Fibroblast of skin of left quadriceps (primary cell): ENCODE measurements around the gene STARD7.
"Not testable (repeated sequence)": the region's sequence is repeated elsewhere in the genome, so short reads cannot be mapped to it uniquely, and the experiment has no call there.

Experiments used
- DNase-seq, 2 experiments: peaks; one replicate each; pipeline ENCODE4 v3.0.0-alpha.2; 2013; ENCODE audit warnings: low read depth in 2 of 2

Gene STARD7

DNA sequence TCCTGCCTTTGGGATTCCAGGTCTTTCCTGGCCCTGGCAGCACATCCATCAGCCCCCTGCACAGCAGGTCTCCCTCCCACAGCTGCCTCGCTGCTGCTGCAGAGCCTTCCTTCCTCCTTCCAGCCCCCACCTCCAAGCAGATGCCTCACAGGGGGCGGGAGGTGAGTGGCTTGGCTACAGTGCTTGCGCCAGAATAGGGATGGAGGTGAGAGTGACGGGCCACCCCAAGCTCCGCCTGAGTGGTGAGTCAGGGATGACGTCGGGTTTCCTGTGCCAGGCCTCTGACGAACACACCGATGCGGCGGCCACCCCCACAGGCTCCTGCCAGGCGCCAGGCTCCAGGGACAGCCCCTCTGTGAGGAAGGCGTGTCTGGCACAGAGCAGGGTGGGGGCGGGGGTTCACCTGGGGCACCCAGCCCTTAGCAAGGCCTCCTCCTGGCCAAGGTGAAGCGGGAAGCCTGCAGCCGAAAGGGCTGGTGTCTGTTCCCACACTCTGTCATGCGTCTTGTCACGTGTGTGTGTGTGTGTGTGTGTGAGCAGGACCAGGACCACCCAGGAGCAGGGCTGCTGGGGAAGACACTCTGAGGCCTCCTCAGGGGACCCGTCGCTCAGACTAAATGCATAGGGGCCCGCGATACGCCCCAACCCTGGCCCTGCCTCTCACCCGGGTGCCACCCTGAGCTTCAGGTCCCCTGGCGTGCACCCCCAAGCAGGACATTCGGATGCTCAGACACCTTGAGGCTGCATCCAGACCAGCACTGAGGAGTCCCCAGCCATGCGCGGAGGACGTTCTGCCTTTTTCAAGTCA is 60.0 kb downstream of the STARD7 start:
- peak; percentile 57 to 60 for DNase-seq

DNA sequence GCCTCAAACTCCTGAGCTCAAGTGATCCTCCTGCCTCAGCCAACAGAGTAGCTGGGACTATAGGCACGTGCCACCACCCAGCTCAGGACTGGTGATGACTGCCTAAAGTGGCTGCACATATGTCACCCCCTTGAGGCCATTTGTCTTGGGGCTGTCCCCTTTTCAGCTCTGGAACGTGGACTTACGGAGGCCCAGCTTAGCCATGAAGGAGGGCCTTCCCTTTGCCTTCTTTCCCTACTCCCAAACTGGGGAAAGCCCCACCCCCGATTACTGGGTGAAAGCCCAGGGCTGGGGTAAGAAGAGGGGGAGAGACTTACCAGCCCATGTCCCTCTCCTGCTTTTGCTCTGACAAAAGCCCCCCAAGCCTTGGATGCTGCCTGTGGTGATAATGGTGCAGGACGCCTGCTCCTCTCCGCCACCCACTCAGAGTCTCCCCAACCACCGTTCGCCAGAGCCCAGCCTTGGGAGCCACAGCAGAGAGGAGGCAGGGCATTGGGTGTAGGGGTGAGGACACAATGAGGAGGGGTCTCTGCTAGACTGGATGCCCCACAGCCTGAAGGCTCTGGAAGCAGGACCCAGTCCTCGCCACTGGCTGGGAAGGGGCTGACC is 60.9 kb downstream of the STARD7 start:
- no peak for DNase-seq

DNA sequence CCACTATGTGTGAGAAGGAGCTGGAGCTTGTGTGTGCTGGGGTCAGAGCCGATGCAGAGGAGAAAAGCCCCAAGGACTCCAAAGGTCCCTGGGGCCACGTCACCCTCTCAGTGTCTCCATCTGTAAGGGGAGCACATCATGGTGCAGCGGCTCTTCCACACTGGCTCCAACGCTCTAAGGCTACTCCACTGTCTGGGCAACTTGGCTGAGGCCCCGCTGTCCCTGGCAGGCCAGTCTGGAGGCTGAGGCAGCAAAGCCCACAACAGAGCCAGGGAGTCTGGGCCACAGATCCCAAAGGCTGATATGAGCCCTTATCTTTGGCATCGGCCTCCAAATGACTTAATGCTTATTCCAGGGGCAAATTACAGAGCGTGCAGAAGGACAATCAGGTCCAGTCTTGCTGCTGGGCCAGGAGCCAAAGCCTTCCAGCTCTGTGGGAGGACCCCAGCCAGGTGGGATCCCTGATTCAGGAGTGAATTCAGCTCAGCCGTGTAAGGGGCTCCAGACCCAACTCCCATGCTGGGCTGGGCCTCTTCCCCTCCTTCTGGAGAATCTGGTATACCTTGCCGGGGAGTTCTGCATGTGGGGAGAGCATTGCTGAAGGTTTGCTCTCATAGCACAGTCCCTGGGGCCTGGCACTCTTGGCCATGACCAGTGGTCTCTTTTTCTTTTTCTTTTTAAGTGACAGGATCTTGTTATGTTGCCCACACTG is 61.6 kb downstream of the STARD7 start:
- no peak for DNase-seq

DNA sequence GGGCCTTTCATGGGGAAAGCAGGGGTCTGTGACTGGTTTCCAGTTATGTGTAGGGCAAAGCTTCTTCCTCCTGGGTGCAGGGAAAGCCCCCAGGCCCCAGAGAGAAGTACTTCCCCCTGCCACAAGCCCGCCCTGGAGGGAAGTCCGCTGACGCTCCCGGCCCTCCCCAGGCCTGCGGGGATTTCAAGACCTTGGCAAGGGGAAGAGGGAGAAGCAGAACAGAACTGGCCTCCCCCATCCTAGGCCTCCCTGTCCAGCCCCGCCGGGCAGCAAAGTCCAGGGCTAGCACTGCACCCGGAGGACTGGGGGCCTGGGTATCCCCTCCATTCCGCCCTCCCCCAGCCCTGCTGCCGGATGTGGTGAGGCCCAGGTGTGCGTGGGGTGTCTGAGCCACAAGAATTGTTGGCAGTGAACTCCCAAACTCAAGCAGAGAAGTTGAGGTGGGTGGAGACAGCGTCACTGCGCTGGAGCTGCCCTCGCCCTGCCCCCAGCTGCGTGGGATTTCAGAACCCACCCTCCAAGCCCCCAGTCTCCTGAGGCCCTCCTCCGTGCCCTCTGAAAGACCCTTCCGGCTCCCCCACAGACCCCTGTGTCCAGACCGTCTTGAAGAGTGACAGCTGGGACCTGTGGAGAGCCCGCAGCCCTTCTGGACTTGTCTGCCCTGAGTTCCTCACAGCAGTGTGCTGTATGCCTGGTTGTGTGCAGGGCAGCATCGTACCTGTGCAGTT is 62.3 kb downstream of the STARD7 start:
- DNase-seq: no peak

DNA sequence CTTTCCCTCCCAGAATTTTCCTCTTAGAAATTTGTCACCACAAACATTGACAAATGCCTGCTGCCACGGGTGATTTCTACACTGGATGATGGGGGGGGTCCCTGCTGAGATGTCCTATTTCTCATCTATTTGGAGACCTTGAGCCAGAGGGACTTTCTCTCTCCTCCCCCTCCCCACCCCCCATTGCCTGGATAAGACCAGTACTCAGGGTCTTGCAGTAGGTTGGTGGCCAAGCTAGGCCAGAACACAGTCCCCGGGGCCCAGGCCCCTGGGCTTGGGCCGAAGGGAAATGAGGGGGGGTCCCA is 62.8 kb downstream of the STARD7 start:
- no peak for DNase-seq

DNA sequence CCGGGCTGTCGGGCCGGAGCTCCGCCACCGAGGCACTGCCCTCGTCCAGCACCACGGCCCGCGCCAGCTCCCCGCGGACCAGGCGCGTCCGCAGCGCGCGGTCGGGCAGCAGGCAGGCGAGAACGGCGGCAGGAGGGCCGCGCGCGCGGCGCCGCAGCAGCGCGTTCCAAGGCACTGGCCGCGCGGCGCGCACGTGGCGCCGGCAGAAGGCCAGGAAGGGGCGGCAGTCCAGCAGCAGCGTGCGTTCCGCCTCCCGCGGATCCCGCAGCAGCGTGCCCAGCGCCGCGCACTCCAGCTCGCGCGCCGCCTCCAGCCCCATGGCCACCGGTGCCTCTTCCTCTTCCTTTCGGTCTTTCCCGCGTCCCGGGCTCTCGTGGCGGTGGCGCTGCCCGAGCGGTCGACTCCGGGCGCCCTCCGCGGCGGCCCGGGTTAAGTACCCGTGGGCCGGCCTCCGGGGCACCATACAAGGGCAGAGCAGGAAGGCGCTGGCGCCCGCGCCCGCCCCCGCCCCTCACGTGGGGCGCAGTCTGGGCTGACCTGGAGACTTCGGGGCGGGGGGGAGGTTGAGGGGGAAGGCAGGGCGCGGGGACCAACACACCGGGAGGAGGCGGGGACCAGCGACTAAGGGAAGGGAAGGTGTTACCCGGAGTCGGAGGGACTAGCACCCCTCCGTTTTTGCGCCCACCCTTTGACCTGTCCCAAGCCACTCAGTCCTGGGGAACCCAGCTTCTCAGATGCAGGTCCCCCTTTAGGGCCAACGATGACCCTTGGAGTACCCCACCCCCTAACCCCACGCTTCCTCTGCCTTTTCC is 63.4 kb downstream of the STARD7 start, which contains the start of gene DUSP2:
DUSP2 (minus strand) TSS at position 405 of the 812 bp plus-strand sequence; CDS start at position 319, 86 bp downstream.
- peak in 1 of 2 experiments; percentile 19 for DNase-seq

DNA sequence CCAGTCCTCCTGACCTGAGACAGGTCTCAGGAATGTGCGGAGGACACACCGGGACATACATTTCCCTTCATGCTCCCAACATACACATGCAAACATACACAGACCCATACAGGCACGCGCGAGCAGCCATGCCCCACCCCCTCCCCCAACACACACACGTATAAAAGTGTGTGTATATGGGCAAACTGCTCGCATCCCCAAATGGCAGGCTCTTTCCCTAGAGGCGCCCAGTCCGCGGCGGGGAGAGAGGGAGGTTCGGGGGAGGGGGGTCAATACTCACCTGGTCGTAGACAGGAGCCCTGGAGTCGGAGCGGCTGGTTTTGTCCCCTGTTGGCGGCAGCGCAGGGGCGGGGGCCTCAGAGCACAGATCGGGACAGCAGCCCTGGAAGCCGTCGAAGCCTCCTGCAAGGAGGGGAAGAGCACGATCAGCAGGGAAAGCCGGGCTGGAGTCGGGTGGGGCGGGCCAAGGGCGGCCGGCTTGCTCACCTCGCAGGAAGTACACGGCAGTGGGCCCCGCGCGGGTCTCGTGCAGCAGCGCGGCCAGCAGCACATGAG is 64.1 kb downstream of the STARD7 start:
- DNase-seq: no peak

DNA sequence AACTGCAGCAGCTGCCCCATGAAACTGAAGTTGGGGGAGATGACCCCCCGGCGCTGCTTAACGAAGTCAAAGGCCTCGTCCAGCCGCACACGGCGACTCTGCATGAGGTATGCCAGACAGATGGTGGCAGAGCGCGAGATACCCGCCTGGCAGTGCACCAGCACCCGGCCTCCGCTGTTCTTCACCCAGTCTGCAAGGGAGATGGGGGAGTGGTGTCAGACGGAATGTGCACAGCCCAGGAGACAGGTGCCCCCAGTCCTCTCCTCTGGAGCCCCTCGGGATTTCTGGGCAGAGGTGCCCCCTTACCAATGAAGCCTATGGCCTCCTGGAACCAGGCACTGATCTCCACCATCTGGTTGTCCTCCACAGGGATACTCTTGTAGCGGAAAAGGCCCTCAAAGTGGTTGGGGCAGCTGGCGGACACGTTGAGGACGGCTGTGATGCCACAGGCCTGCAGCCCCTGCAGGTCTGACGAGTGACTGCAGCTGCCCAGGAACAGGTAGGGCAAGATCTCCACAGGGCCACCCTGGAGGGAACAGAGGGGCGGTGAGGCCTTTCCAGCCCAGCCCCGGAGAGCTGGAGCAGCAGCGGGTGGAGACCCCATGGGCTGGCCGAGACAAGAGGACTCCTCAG is 64.7 kb downstream of the STARD7 start:
- DNase-seq: no peak

DNA sequence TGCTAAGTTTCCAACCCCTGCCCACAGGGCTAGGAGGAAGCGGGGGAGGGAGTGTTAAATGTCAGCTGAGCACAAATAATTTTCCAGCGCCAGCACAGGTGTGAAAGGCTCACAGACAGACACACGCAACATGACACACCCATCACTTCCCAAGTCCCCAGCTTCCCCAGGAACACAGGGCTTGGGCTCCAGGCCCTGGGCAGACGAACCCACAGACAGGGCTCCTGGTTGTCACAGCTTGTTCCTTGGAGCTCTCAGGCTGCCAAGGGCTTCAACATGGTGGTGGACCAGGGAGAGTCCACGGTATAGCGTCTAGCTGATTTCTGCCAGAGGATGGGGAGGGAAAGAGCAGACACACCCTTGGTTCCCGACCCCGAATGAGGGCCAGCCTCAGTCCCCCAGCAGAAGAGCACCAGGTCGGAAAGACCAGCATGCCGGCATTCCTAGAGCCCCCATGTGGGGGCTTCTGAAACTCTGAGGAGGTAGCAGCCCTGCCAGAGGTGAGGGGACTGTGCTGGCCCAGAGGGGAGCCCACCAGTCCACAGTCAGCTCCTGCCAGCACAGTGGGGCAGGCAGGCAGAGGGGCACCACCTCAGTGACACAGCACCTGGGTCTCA is 65.3 kb downstream of the STARD7 start:
- no peak for DNase-seq

DNA sequence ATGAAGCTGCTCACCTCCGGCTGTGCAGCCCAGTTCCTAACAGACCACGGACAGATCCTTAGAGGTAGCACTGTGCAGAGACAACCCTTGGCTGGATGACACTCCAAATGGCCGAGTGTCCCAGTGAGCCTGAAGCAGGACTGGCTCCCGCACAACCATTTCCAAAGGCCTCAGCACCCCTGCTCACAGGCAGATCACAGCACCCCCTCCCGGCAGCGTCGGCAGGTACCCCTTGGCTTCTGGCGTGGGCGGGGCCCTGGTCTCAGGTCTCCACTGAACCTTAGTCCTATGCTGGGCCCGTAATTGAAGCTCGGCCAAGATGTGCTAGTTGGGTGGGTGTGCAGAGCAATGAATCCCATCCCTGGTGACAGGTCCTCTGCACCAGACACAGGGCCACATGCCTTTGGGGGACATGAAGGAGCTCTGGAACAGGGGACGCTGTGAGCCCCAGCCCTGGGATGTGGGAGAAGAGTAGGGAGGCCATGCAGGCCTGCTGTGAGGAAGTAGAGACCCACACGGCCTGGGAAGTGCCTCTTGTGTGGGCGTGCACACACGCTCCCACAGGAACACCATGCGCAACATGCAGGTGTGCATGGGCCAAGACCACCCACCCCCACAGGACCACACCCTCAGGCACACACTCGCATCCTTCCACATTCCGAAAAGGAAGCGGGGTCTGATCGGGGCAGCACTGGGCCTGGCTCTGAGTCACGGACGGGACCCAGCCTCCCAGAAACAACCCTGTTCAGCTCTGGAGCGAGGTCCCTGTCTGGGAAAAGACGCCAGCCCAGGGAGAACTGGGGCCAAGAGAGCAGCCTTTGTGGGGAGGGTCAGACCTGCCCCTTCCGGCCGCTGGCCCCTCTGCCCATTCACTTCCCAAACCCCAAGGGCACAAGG is 66.2 kb downstream of the STARD7 start:
- no peak for DNase-seq

DNA sequence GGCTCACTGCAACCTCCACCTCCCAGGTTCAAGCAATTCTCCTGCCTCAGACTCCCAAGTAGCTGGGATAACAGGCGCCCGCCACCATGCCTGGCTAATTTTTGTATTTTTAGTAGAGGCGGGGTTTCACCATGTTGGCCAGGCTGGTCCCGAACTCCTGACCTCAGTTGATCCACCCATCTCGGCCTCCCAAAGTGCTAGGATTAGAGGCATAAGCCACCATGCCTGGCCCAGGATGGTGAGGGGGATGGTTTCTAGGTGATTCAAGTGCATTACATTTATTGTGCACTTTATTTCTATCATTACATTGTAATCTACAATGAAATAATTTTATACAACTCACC is 67.0 kb downstream of the STARD7 start:
- not testable (repeated sequence) for DNase-seq

DNA sequence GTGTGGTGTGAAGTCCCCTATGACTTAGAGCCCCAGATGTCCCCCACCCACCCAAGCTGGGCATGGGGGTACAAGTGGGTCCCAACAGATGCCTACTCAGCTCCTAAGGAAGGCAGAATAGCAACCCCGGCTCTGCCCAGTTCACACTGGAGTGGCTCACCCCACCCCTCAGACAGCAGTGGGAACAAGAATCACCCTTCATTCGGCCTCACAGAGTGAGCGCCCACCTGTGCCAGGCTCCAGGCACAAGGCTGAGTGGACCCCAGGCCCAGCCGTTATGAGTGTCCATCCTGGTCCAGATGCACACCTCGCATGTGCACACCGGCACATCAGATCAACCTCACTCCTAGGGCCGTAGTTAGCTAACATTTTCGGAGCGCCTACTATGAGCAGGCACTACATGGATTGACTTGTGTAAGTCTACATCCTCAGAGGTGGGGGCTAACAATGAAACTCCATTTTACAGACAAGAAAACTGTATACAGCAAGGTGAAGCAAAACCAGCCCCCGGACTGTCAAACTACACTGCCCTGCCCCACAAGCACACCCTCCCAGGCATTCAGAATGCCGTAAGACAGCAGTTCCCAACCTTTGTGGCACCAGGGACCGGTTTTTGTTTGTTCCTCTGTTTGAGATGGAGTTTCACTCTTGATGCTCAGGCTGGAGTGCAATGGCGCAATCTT is 67.5 kb downstream of the STARD7 start:
- DNase-seq: no peak

DNA sequence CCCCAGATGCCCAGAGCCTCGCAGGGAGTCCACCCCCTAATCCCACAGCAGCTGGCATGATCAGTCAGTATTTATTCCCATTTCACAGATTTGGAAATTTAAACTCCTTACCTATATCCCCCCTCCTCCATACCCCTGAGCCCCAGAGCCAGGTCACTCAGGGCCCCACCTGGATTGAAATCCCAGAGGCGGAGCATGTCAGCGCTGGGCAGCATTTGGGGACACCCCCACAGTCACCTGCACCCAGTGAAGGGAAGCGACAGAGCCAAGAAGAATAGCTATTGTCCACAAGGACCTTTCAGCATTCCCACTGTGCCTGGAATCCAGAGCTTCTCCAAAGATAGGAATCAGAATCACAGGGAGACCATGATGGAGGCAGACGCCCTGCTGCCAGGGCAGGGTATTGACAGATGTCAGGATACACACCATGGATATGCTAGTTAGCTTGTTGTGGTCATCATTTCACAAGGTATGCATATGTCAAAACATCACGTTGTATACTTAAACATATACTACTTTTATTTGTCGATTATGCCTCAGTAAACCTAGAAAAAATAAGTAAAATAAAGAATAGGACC is 69.4 kb downstream of the STARD7 start:
- no peak for DNase-seq

DNA sequence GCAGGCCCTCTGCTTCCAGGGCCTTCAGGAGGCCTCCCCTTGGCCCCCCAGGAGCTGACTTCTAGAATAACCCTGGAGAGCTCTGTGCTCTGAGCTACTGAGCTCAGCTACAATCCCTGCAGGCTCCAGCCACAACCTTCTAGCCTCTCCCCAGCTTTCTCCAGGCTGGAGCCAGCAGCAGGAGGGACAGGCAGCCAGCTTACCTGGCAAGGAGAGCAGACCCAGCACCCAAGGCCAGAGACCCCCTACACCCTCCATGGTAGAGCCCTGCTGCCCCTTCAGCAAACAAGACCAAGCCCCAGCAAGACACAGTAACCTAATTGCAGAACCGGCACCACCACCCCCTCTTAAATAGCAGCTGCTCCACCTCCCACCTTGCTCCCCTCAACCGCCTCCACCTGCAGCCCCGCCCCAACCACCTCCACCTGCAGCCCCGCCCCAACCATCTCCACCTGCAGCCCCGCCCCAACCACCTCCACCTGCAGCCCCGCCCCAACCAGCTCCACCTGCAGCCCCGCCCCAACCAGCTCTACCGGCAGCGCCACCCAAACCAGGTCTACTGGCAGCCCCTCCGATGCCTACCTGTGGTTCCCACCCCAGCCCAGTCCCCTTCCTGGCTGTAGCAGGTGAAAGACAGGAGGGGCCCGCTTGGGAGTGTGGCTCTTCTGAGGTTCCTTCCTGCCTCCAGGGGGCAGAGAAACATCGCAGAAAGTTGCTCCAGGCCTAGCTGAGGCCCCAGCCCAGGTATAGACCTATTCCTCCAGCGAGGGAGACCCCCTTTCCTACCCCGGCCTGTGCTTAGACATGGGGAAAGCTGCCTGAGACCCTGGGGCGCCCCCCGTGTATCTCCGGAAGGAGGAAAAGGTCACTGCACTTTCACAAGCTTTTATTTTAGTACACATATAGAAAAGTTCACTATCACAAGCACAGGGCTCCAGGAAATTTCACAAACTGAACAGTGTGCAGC is 70.2 kb downstream of the STARD7 start, which contains the start of gene ASTL:
ASTL (minus strand) TSS at position 324 of the 967 bp plus-strand sequence; CDS start at position 258, 66 bp downstream.
- DNase-seq: no peak

DNA sequence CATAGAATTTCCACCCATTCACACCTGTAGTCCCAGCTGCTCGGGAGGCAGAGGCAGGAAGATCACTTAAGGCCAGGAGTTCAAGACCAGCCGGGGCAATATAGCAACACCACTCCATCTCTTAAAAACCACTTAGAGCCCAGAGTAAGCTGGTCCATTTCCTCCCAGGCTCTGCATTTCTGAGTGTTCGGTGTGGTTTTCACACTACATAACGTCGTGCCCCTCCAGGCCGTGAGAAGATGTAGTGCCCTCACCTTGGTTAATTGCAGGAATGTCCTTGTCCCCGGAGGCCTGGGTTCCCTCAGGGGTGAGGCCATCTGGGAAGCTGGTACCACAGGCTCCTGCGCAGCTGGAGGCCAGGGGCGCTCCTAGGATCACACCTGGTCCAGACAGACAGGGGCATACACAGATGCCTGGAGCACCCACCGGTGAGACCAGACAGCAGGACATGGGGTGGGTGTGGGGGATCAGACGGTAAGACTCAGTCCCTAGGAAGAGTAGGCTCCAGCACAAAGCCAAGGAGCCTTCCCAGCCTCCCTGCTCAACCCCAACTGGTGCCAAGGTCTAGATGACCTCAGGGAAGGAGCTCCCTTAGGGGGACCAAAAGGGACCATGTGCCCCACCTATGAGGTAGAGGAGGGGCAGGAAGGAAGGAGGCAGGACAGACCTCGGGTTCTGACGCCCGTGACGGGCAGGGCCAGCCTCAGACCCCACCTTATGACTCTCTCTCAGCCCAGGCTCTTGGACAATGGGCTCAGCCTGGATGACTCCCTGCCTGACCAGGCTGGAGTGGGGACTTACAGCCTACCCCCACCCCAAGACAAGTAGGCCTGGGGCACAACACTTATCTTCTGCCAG is 71.1 kb downstream of the STARD7 start:
- no peak for DNase-seq
